Fibroblast of peridontal ligament (primary cell): ENCODE measurements around the gene UNC13C.

ENCODE experiments used
- DNase-seq: peaks from one replicate; pipeline ENCODE4 v3.0.0-alpha.2; 2010; ENCODE audit errors: extremely low read depth

UNC13C gene

DNA sequence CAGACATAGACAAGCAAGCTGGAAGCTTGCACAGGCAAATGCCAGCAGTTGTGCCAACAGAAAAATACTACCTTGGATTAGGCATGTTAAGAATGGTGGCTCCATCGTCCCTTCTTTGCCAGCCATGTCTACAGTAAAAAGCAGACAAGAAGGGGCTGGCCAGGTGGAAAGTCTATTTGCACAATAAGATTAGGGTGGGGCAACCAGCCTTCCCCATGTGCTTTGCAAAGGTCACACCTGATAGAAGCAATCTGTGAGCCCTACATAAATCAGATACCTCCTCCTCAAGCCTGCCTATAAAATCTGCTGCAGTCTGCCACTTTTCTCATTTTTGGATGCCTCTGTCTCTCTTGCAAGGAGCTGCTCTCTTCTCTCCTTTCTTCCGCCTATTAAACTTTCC is 662.6 kb downstream of the UNC13C start:
- DNase-seq: no peak

DNA sequence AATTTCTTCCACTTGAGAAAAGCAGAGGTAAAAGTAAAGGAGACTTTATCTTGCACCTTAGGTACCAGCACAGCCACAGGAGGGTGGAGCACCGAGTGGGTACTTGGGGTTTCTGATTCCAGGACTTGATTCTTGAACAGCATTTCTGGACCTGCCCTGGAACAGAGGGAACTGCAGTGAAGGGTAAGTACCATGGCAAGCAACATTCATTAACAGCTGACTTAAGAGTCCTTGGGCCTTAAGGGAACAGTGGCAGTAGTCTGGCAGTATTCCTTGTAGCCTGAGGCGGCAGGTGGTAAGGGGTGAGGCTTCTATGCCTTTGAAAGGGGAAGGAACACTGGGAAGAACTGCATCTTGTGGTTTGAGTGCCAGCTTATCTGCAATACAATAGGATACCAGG is 666.6 kb downstream of the UNC13C start:
- no peak for DNase-seq

DNA sequence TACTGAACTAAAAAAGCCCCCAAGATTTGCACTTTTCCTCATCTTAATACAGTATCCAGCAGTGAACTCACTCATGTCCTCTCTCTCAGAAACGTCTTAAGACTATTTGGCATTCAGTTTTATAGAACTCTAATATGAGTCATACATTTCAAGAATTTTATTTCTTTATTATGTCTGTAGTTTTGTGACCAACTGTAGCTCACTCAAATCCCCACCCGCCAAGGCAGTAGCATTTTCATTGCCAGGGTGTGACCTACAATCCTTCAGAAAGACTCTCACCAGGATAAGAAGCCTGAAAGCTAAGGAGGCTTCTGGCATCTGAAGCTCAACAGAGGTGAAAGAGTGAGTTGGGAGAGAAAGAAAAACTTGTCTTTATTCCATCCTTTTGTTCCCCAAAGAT is 681.4 kb downstream of the UNC13C start:
- DNase-seq: no peak

GRCh38 chr15:54660356-54660755 is 682.1 kb downstream of the UNC13C start:
- no peak for DNase-seq

GRCh38 chr15:54675241-54675640 is 697.0 kb downstream of the UNC13C start:
- no peak for DNase-seq

GRCh38 chr15:54681584-54681983 is 703.3 kb downstream of the UNC13C start:
- DNase-seq: no peak
